HEK293 (cell line): ENCODE results near the gene ETS2.
A peak's percentile ranks its signal among the peaks of the same experiment; 100 is the strongest.

ENCODE experiments used
- CTCF ChIA-PET: fragments of 350-600 bp; formaldehyde crosslinking; extraction: SDS; loops from one replicate; lab custom pipeline; 2021; ENCODE audit warnings: antibody characterized with exemption; lab: Yijun Ruan, JAX
- POLR2A ChIA-PET: fragments of 300-600 bp; formaldehyde crosslinking; extraction: SDS; loops from one replicate; lab custom pipeline; 2020; ENCODE audit warnings: antibody characterized with exemption, inconsistent platforms; lab: Yijun Ruan, JAX
- H3K27ac ChIP-seq: fragments of 200-500 bp; sonication (Bioruptor generic); 2 replicates; pipeline ENCODE4 v1.5.1; 2014; ENCODE audit warnings: low read depth, low read length, control low read depth, inconsistent platforms; ENCODE audit errors: extremely low read depth
- H3K36me3 ChIP-seq, 2 experiments: fragments of 200-500 bp in 1 of 2; sonication (Bioruptor generic) in 1 of 2; 1 replicate in 1 of 2; 2 replicates in 1 of 2; pipeline ENCODE4 v1.5.1; 2014 to 2017; ENCODE audit warnings: inconsistent platforms in 2 of 2, low read length in 2 of 2; ENCODE audit not compliant: control insufficient read depth in 2 of 2, insufficient read depth in 1 of 2
- H3K4me1 ChIP-seq: fragments of 200-500 bp; sonication (Bioruptor generic); 2 replicates; pipeline ENCODE4 v1.5.1; 2014; ENCODE audit warnings: mild to moderate bottlenecking, low read length, inconsistent platforms; ENCODE audit not compliant: control insufficient read depth, insufficient read depth
- H3K4me3 ChIP-seq: 2 replicates; pipeline ENCODE4 v1.5.1; 2011; ENCODE audit warnings: low read depth, mild to moderate bottlenecking, control low read depth, low read length, moderate library complexity
- H3K9me3 ChIP-seq: fragments of 200-500 bp; sonication (Bioruptor generic); 2 replicates; pipeline ENCODE4 v1.5.1; 2014; ENCODE audit warnings: low read depth, low read length, inconsistent platforms; ENCODE audit not compliant: control insufficient read depth, insufficient read depth
- EGR2 ChIP-seq: fragments of 450-650 bp; formaldehyde crosslinking; IDR thresholded peaks from 2 replicates; pipeline ENCODE4 v1.5.1; 2016; ENCODE audit warnings: low read depth, missing biosample characterization, missing genetic modification characterization
- GLI4 ChIP-seq: fragments of 450-650 bp; formaldehyde crosslinking; IDR thresholded peaks from 2 replicates; pipeline ENCODE4 v1.5.1; 2016; ENCODE audit warnings: missing biosample characterization, missing genetic modification characterization
- INSM2 ChIP-seq: fragments of 450-650 bp; formaldehyde crosslinking; IDR thresholded peaks from 2 replicates; pipeline ENCODE4 v1.5.1; 2016; ENCODE audit warnings: missing biosample characterization, missing genetic modification characterization
- SP3 ChIP-seq: fragments of 450-650 bp; formaldehyde crosslinking; IDR thresholded peaks from 2 replicates; pipeline ENCODE4 v1.5.1; 2016; ENCODE audit warnings: missing biosample characterization, missing genetic modification characterization
- ZBTB20 ChIP-seq: fragments of 450-650 bp; formaldehyde crosslinking; IDR thresholded peaks from 2 replicates; pipeline ENCODE4 v1.5.1; 2016; ENCODE audit warnings: missing biosample characterization, missing genetic modification characterization
- ZNF157 ChIP-seq: fragments of 450-650 bp; formaldehyde crosslinking; IDR thresholded peaks from 2 replicates; pipeline ENCODE4 v1.5.1; 2016; ENCODE audit warnings: missing biosample characterization, missing genetic modification characterization
- ZNF266 ChIP-seq: fragments of 450-650 bp; formaldehyde crosslinking; IDR thresholded peaks from 2 replicates; pipeline ENCODE4 v1.5.1; 2016; ENCODE audit warnings: missing biosample characterization, missing genetic modification characterization, low read depth
- ZNF324 ChIP-seq: fragments of 450-650 bp; formaldehyde crosslinking; IDR thresholded peaks from 2 replicates; pipeline ENCODE4 v1.5.1; 2016; ENCODE audit warnings: missing biosample characterization, missing genetic modification characterization
- ZNF366 ChIP-seq: fragments of 450-650 bp; formaldehyde crosslinking; conservative IDR thresholded peaks from 2 replicates; pipeline ENCODE4 v1.5.1; 2016; ENCODE audit warnings: missing biosample characterization, missing genetic modification characterization
- ZNF473 ChIP-seq: fragments of 450-650 bp; formaldehyde crosslinking; IDR thresholded peaks from 2 replicates; pipeline ENCODE4 v1.5.1; 2017; ENCODE audit warnings: missing biosample characterization, missing genetic modification characterization
- ZNF48 ChIP-seq: fragments of 450-650 bp; formaldehyde crosslinking; IDR thresholded peaks from 2 replicates; pipeline ENCODE4 v1.5.1; 2016; ENCODE audit warnings: missing biosample characterization, missing genetic modification characterization
- ZNF544 ChIP-seq: fragments of 450-650 bp; formaldehyde crosslinking; IDR thresholded peaks from 2 replicates; pipeline ENCODE4 v1.5.0; 2017; ENCODE audit warnings: missing biosample characterization, missing genetic modification characterization
- ZNF555 ChIP-seq: fragments of 450-650 bp; formaldehyde crosslinking; conservative IDR thresholded peaks from 2 replicates; pipeline ENCODE4 v1.5.1; 2017; ENCODE audit warnings: missing biosample characterization, mild to moderate bottlenecking, missing genetic modification characterization, inconsistent platforms
- ZNF701 ChIP-seq: fragments of 450-650 bp; formaldehyde crosslinking; IDR thresholded peaks from 2 replicates; pipeline ENCODE4 v1.5.1; 2016; ENCODE audit warnings: missing biosample characterization, missing genetic modification characterization
- ZSCAN30 ChIP-seq: fragments of 450-650 bp; IDR thresholded peaks from 2 replicates; pipeline ENCODE4 v1.5.1; 2018; ENCODE audit warnings: missing biosample characterization, mild to moderate bottlenecking, missing genetic modification characterization, moderate library complexity
- TF ChIP-seq, protein P1 (sequence below): fragments of 450-650 bp; formaldehyde crosslinking; IDR thresholded peaks from 2 replicates; pipeline ENCODE4 v1.5.1; 2016; ENCODE audit warnings: missing biosample characterization, missing genetic modification characterization
- TF ChIP-seq, protein P2 (sequence below): fragments of 450-650 bp; formaldehyde crosslinking; IDR thresholded peaks from 2 replicates; pipeline ENCODE4 v1.5.1; 2016; ENCODE audit warnings: missing biosample characterization, missing genetic modification characterization

Gene ETS2

GRCh38 chr21:38859852-38860251 is 54.1 kb downstream of the ETS2 start:
- Histone ChIP-seq H3K4me1 (no peaks in the 10 kb centered on the region), H3K27ac (no peak overlapping the region), H3K4me3 (no peak overlapping the region), H3K36me3 (no peaks in the 10 kb centered on the region)
- POLR2A ChIA-PET, result no interaction called here
- CTCF ChIA-PET, result no interaction called here
- TF ChIP-seq ZNF366 (tag by site-specific recombination), result no peak
- TF ChIP-seq EGR2 (tag by site-specific recombination), result peak; percentile 68
- TF ChIP-seq, all 188 proteins: peak for 1
- H3K9me3 ChIP-seq, result no peaks in the 10 kb centered on the region

- ChIA-PET POLR2A (no interaction called here), CTCF (interaction anchor here (0.6 to 0.7 kb wide), 2 partner anchors 27 to 149 kb away, joined by 3 to 4 read pairs; no protein-coding TSS in a partner anchor)
- no peak for TF ChIP-seq ZNF266
- no peak for TF ChIP-seq ZNF48 (tag by site-specific recombination)
- TF ChIP-seq, protein P1, sequence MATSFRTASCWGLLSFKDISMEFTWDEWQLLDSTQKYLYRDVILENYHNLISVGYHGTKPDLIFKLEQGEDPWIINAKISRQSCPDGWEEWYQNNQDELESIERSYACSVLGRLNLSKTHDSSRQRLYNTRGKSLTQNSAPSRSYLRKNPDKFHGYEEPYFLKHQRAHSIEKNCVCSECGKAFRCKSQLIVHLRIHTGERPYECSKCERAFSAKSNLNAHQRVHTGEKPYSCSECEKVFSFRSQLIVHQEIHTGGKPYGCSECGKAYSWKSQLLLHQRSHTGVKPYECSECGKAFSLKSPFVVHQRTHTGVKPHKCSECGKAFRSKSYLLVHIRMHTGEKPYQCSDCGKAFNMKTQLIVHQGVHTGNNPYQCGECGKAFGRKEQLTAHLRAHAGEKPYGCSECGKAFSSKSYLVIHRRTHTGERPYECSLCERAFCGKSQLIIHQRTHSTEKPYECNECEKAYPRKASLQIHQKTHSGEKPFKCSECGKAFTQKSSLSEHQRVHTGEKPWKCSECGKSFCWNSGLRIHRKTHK (tag by site-specific recombination), result no peak
- no peak for TF ChIP-seq ZNF701 (tag by site-specific recombination)
- TF ChIP-seq ZNF473 (tag by site-specific recombination), result no peak
- TF ChIP-seq ZNF544 (tag by site-specific recombination), result no peak
- TF ChIP-seq ZSCAN30, result no peak
- TF ChIP-seq SP3 (tag by site-specific recombination), result no peak
- no peak for TF ChIP-seq ZNF324 (tag by site-specific recombination)
- TF ChIP-seq ZBTB20, result no peak
- no peak for TF ChIP-seq GLI4
- no peak for TF ChIP-seq ZNF555 (tag by site-specific recombination)
- TF ChIP-seq, protein P2, sequence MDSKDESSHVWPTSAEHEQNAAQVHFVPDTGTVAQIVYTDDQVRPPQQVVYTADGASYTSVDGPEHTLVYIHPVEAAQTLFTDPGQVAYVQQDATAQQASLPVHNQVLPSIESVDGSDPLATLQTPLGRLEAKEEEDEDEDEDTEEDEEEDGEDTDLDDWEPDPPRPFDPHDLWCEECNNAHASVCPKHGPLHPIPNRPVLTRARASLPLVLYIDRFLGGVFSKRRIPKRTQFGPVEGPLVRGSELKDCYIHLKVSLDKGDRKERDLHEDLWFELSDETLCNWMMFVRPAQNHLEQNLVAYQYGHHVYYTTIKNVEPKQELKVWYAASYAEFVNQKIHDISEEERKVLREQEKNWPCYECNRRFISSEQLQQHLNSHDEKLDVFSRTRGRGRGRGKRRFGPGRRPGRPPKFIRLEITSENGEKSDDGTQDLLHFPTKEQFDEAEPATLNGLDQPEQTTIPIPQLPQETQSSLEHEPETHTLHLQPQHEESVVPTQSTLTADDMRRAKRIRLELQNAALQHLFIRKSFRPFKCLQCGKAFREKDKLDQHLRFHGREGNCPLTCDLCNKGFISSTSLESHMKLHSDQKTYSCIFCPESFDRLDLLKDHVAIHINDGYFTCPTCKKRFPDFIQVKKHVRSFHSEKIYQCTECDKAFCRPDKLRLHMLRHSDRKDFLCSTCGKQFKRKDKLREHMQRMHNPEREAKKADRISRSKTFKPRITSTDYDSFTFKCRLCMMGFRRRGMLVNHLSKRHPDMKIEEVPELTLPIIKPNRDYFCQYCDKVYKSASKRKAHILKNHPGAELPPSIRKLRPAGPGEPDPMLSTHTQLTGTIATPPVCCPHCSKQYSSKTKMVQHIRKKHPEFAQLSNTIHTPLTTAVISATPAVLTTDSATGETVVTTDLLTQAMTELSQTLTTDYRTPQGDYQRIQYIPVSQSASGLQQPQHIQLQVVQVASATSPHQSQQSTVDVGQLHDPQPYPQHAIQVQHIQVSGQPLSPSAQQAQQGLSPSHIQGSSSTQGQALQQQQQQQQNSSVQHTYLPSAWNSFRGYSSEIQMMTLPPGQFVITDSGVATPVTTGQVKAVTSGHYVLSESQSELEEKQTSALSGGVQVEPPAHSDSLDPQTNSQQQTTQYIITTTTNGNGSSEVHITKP (tag by site-specific recombination), result no peak
- no peak overlapping the region for H3K27ac ChIP-seq
- no peak overlapping the region for H3K4me3 ChIP-seq
- H3K4me1 ChIP-seq, result no peaks in the 10 kb centered on the region
- no peaks in the 10 kb centered on the region for H3K36me3 ChIP-seq
- no peaks in the 10 kb centered on the region for H3K9me3 ChIP-seq
Measured at GRCh38 chr21:38861056-38861455, 55.3 kb downstream of the ETS2 start.

- no peak for TF ChIP-seq INSM2
- no peak for TF ChIP-seq ZNF157 (tag by site-specific recombination)
- TF ChIP-seq, all 188 proteins: peak for 0
- Histone ChIP-seq H3K27ac (no peak overlapping the region), H3K9me3 (no peaks in the 10 kb centered on the region), H3K36me3 (no peaks in the 10 kb centered on the region), H3K4me3 (no peak overlapping the region), H3K4me1 (no peaks in the 10 kb centered on the region)
- ChIA-PET CTCF (no interaction called here), POLR2A (no interaction called here)
Measured at GRCh38 chr21:38861989-38862683, 56.4 kb downstream of the ETS2 start.
